Measurements from ENCODE around the gene NKPD1. TPM values are rescaled to one million over a fixed set of nuclear protein-coding genes. Genes with fewer than 3 reads are reported as not detected.

The NKPD1 gene
- total and polyA plus RNA-seq, 10 of the 15 experiments (the other 5 are each of a cell fraction or from before 2014, with no cell fraction given) = 0.05 to 0.18 (median 0.06) TPM; not detected in 7

GRCh38 chr19:45159971-45160324 is 834 bp downstream of the NKPD1 start:
- no peak for DNase-seq (ENCODE audit: low read depth, low spot score)
- Histone ChIP-seq H3K9me3 (replicated peaks; ENCODE audit: control insufficient read depth, insufficient read depth, low read length) (no peaks in the 10 kb centered on the region), H4K20me1 (ENCODE audit: control insufficient read depth, insufficient read depth) (no peaks in the 10 kb centered on the region), H3K79me2 (ENCODE audit: control insufficient read depth, insufficient read depth, low read length) (no peaks in the 10 kb centered on the region), H3K9ac (ENCODE audit: control insufficient read depth, insufficient read depth, low read length) (no peak overlapping the region), H2AFZ (ENCODE audit: control insufficient read depth, low read depth, low read length) (no peak overlapping the region), H3K36me3 (ENCODE audit: control insufficient read depth in 2 of 2, insufficient read depth in 2 of 2, low read length in 1 of 2) (no peaks in the 10 kb centered on the region), H3K27ac (ENCODE audit: control insufficient read depth, insufficient read depth) (no peak overlapping the region), H3K27me3 (replicated peaks in 1 of 2; ENCODE audit: control insufficient read depth in 2 of 2, insufficient read depth in 2 of 2, low read length in 1 of 2) (no peaks in the 10 kb centered on the region; a peak in 2 of 4 replicates), H3K4me3 (no peak overlapping the region), H3K4me2 (ENCODE audit: control insufficient read depth, insufficient read depth) (no peak overlapping the region), H3K4me1 (ENCODE audit: control insufficient read depth, insufficient read depth, low read length) (peaks cover 13% of the 10 kb centered on the region)
- intact Hi-C loops (cut with micrococcal nuclease; ENCODE audit: unreplicated experiment) (no loop called here), in situ Hi-C loops (cut with MboI) (no loop called here)
- CTCF ChIA-PET = no interaction called here
- POLR2A ChIA-PET = no interaction called here
- FAIRE-seq = no peak
- TF ChIP-seq CBFB (IDR thresholded peaks at IDR 0.05; ENCODE audit: low read depth) (no peak), NBN (IDR thresholded peaks at IDR 0.05) (no peak), ESRRA (IDR thresholded peaks at IDR 0.05; ENCODE audit: low read length) (no peak), POLR2AphosphoS2 (IDR thresholded peaks at IDR 0.05; ENCODE audit: low read depth, low read length) (no peak), RELB (IDR thresholded peaks at IDR 0.05; ENCODE audit: low read depth) (no peak), MLLT1 (IDR thresholded peaks at IDR 0.05) (no peak), PML (IDR thresholded peaks at IDR 0.05; ENCODE audit: low read length) (no peak), HDGF (IDR thresholded peaks at IDR 0.05) (no peak), NR2C1 (IDR thresholded peaks at IDR 0.05) (no peak), RELA (IDR thresholded peaks at IDR 0.05; ENCODE audit: borderline replicate concordance, partially characterized antibody) (no peak), ZNF592 (IDR thresholded peaks at IDR 0.05) (no peak), SREBF1 (IDR thresholded peaks at IDR 0.05; ENCODE audit: low read length) (no peak), ZNF207 (IDR thresholded peaks at IDR 0.05; ENCODE audit: borderline replicate concordance) (no peak), MEF2A (IDR thresholded peaks at IDR 0.05; ENCODE audit: insufficient read depth, low read depth, low read length) (no peak), RAD21 (IDR thresholded peaks at IDR 0.05; ENCODE audit: insufficient read depth, low read depth, low read length) (no peak), TAF1 (IDR thresholded peaks at IDR 0.05; ENCODE audit: borderline replicate concordance, low read depth, low read length) (no peak), NFIC (IDR thresholded peaks at IDR 0.05; ENCODE audit: low read depth, low read length) (no peak), SUZ12 (IDR thresholded peaks at IDR 0.05; ENCODE audit: unreplicated experiment) (no peak)
- SMC1A ChIA-PET (ENCODE audit: uncharacterized antibody, unreplicated experiment) = no interaction called here
- ATAC-seq = no peak
- RAD21 ChIA-PET (ENCODE audit: unreplicated experiment) = no interaction called here
- 28% methylated on average over 10 of the region's 10 CpGs for WGBS (ENCODE audit: insufficient coverage, insufficient replicate concordance, low lambda C conversion rate, missing lambda C conversion rate)
- no TSS peak for BruUV-seq (replicated peaks)
